ENCODE results near the gene CCDC30.

CCDC30 gene

GRCh38 chr1:42698081-42698813 is 235.2 kb downstream of the CCDC30 start:
- Histone ChIP-seq H3K27me3 (ENCODE audit: insufficient read depth, low read depth) (no peaks in the 10 kb centered on the region), H3K4me3 (IDR thresholded peaks at IDR 0.05; ENCODE audit: insufficient read depth, low read depth, low read length) (no peak overlapping the region), H3K4me2 (no peak overlapping the region), H3K9ac (no peak overlapping the region), H4K20me1 (ENCODE audit: insufficient read depth) (peaks cover 27% of the 10 kb centered on the region), H2AFZ (ENCODE audit: low read depth) (no peak overlapping the region), H3K4me1 (ENCODE audit: low read depth, poor library complexity, severe bottlenecking) (no peaks in the 10 kb centered on the region), H3K27ac (no peak overlapping the region), H3K79me2 (ENCODE audit: insufficient read depth, low read depth) (peaks cover 71% of the 10 kb centered on the region), H3K36me3 (ENCODE audit: insufficient read depth) (peaks cover 57% of the 10 kb centered on the region; the same call in 1 of the 2 replicates)
- no peak for TF ChIP-seq CTCF (conservative IDR thresholded peaks at IDR 0.05; ENCODE audit: low read depth, low read length)

GRCh38 chr1:42700006-42700405 is 236.9 kb downstream of the CCDC30 start:
- Histone ChIP-seq H4K20me1 (ENCODE audit: insufficient read depth) (peaks cover 15% of the 10 kb centered on the region), H3K36me3 (ENCODE audit: insufficient read depth) (peaks cover 63% of the 10 kb centered on the region; the same call in 1 of the 2 replicates)

GRCh38 chr1:42703888-42704464 is 240.9 kb downstream of the CCDC30 start:
- Histone ChIP-seq H3K9ac (no peak overlapping the region), H3K4me3 (IDR thresholded peaks at IDR 0.05; ENCODE audit: insufficient read depth, low read depth, low read length) (no peak overlapping the region), H3K79me2 (ENCODE audit: insufficient read depth, low read depth) (peaks cover 18% of the 10 kb centered on the region; the same call in 1 of the 2 replicates), H3K4me2 (no peak overlapping the region), H3K36me3 (ENCODE audit: insufficient read depth) (peaks cover 33% of the 10 kb centered on the region; the same call in 1 of the 2 replicates), H3K4me1 (ENCODE audit: low read depth, poor library complexity, severe bottlenecking) (no peaks in the 10 kb centered on the region), H3K27ac (no peak overlapping the region), H4K20me1 (ENCODE audit: insufficient read depth) (no peaks in the 10 kb centered on the region), H2AFZ (ENCODE audit: low read depth) (no peak overlapping the region), H3K27me3 (ENCODE audit: insufficient read depth, low read depth) (no peaks in the 10 kb centered on the region)
- no peak for TF ChIP-seq CTCF (conservative IDR thresholded peaks at IDR 0.05; ENCODE audit: low read depth, low read length)

More at GRCh38 chr1:42700006-42700405, 236.9 kb downstream of the CCDC30 start:
- Histone ChIP-seq H3K79me2 (ENCODE audit: insufficient read depth, low read depth) (peaks cover 53% of the 10 kb centered on the region), H3K27me3 (ENCODE audit: insufficient read depth, low read depth) (no peaks in the 10 kb centered on the region), H3K4me1 (ENCODE audit: low read depth, poor library complexity, severe bottlenecking) (no peaks in the 10 kb centered on the region), H3K4me2 (no peak overlapping the region), H2AFZ (ENCODE audit: low read depth) (no peak overlapping the region), H3K9ac (no peak overlapping the region), H3K4me3 (IDR thresholded peaks at IDR 0.05; ENCODE audit: insufficient read depth, low read depth, low read length) (no peak overlapping the region), H3K27ac (no peak overlapping the region)
- TF ChIP-seq CTCF (conservative IDR thresholded peaks at IDR 0.05; ENCODE audit: low read depth, low read length), result no peak

Measured in KMS-11 (cell line).